ENCODE data around the gene UQCRHL. TPM values are rescaled to one million over a fixed set of nuclear protein-coding genes. Genes with fewer than 3 reads are reported as not detected.

The UQCRHL gene
- total RNA-seq, 4 donors from 2014 or later = 0.63 to 1.9 (median 0.95) TPM

DNA sequence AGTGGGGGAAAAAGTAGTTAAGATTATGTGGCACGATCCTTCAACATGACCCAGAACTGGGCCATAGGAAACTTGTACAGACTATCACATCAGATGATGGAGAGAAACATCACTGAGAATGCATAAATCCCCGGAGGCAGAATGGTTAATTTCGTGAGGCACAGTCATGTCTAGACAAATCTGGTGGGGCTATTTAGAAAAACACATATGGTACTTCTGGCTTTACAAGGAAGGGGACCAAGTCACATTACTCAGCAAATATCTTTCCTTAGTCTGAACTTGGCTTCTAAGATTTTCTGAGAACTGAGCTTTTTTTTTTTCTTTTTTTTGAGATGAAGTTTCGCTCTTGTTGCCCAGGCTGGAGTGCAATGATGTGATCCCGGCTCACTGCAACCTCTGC, 9.2 kb upstream of the UQCRHL start:
- no peak for DNase-seq (ENCODE audit: low spot score)
- TF ChIP-seq, protein P1, sequence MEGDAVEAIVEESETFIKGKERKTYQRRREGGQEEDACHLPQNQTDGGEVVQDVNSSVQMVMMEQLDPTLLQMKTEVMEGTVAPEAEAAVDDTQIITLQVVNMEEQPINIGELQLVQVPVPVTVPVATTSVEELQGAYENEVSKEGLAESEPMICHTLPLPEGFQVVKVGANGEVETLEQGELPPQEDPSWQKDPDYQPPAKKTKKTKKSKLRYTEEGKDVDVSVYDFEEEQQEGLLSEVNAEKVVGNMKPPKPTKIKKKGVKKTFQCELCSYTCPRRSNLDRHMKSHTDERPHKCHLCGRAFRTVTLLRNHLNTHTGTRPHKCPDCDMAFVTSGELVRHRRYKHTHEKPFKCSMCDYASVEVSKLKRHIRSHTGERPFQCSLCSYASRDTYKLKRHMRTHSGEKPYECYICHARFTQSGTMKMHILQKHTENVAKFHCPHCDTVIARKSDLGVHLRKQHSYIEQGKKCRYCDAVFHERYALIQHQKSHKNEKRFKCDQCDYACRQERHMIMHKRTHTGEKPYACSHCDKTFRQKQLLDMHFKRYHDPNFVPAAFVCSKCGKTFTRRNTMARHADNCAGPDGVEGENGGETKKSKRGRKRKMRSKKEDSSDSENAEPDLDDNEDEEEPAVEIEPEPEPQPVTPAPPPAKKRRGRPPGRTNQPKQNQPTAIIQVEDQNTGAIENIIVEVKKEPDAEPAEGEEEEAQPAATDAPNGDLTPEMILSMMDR (IDR thresholded peaks at IDR 0.05) = no peak
- no peak for ATAC-seq (ENCODE audit: low FRiP score)

DNA sequence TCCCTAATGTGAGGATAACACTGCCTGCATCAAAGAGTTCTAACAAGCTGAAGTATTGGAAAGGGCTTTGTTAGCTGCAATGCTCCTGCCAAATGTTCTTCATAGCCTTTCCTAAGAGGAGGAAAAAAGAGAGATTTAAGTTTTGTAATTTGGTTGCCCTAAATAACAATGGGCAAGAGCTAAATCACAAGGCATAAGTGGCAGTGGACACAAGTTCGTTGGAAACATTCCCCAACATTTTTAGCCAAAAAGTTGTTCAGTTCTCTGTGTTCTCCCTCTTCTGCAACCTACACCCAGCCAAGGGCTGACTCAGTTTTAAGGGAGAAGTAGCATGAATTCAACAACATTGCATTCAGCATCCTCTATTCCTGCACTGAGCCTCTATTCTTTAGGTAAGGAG, 2.6 kb upstream of the UQCRHL start:
- DNase-seq (ENCODE audit: low spot score) = no peak
- peak; percentile 38 for ATAC-seq (ENCODE audit: low FRiP score)
- TF ChIP-seq, protein P1 (IDR thresholded peaks at IDR 0.05) = no peak

DNA sequence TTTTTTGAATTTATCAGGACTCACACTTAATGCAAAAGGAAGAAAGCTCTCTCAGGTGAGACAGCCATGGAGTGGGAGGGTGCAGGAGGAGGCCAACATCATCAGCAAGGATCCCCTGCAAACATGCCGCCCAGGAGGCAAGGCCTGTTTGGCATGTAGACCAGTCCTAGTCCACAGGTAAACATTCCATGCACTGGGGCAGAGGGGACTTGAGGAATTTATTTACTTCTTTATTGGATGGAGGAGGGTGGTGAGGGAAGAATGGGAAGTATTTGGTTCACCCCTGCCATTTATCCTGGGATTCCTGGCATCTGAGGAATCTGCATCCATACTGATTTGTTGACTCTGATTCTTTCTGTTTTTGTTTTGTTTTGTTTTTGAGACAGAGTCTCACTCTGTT, 1.5 kb upstream of the UQCRHL start:
- TF ChIP-seq, protein P1 (IDR thresholded peaks at IDR 0.05) = no peak
- DNase-seq (ENCODE audit: low spot score) (no peak), ATAC-seq (ENCODE audit: low FRiP score) (no peak)

GRCh38 chr1:15807121-15807520, 328 bp downstream of the UQCRHL start:
- ATAC-seq (ENCODE audit: low FRiP score) (no peak), DNase-seq (ENCODE audit: low spot score) (no peak)
- TF ChIP-seq, protein P1 (IDR thresholded peaks at IDR 0.05) = no peak

DNA sequence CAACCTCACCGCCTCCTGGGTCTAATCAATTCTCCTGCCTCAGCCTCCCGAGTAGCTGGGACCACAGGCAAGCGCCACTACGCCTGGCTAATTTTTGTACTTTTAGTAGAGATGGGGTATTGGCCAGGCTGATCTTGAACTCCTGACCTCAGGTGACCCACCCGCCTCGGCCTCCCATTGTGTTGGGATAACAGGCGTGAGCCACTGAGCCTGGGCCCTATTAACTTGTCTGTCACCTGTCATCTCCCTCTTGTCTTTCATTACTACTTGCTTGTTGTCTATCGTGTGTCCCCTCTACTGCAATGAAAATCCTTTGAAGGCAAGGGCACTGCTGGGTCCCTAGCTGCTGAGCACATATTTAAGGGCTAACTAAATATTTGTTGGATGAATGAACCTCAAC, 3.4 kb downstream of the UQCRHL start:
- DNase-seq (ENCODE audit: low spot score) (no peak), ATAC-seq (ENCODE audit: low FRiP score) (no peak)
- TF ChIP-seq, protein P1 (IDR thresholded peaks at IDR 0.05) = no peak

DNA sequence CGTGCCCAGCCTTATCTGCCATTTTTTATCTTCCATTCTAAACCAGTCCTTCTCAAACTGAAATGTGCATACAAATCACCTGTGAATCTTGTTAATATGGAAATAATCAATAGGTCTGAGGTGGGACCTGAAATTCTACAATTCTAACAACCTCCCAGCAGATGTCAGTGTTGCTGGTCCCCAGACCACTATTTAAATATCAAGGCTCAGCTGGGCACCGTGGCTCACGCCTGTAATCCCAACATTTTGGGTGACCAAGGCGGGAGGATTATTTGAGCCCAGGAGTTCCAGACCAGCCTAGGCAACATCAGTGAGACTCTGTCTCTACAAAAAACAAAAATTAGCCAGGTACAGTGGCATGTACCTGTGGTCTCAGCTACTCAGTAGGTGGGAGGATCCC, 4.1 kb downstream of the UQCRHL start:
- TF ChIP-seq, protein P1 (IDR thresholded peaks at IDR 0.05) = peak in 1 of 3 donors; percentile 33
- ATAC-seq (ENCODE audit: low FRiP score) (no peak), DNase-seq (ENCODE audit: low spot score) (no peak)

- ATAC-seq (ENCODE audit: low FRiP score) = no peak
- no peak for DNase-seq (ENCODE audit: low spot score)
- TF ChIP-seq, protein P1 (IDR thresholded peaks at IDR 0.05) = no peak
Measured at GRCh38 chr1:15802234-15802965, 5.0 kb downstream of the UQCRHL start.
